Urinary bladder (tissue), 4 donors: Measurements from ENCODE around the gene LMO7. TPM values are rescaled to one million over a fixed set of nuclear protein-coding genes. Genes with fewer than 3 reads are reported as not detected.

Experiments
- DNase-seq: peaks from one replicate; pipeline ENCODE4 v3.0.0-alpha.2; 2015; ENCODE audit errors: extremely low spot score
- H3K27ac ChIP-seq: one replicate; pipeline ENCODE4 v1.5.1; 2013; ENCODE audit warnings: low read depth, mild to moderate bottlenecking, moderate library complexity
- H3K36me3 ChIP-seq: one replicate; pipeline ENCODE4 v1.6.1; 2013; ENCODE audit warnings: mild to moderate bottlenecking, moderate library complexity; ENCODE audit not compliant: insufficient read depth
- H3K4me1 ChIP-seq: one replicate; pipeline ENCODE4 v1.6.1; 2013; ENCODE audit warnings: mild to moderate bottlenecking, moderate library complexity; ENCODE audit not compliant: insufficient read depth
- H3K4me3 ChIP-seq: one replicate; pipeline ENCODE4 v1.5.1; 2013; ENCODE audit warnings: low read depth, low read length
- WGBS: extraction: QIAGEN DNeasy Blood & Tissue Kit; methylation state at CpG from one replicate; pipeline ENCODE4 v1.1.7; 2013; 5-methylcytosine and 5-hydroxymethylcytosine counted together
- polyA plus RNA-seq: library from polyadenylated mRNA; stranded (reverse); fragments of 200-250 nt; gene quantifications from one replicate; pipeline ENCODE4 v1.2.3, GENCODE V29; 2013
- total RNA-seq: library from RNA; depleted of rRNA; stranded (reverse); fragments of >200 nt; gene quantifications from one replicate; pipeline ENCODE4 v1.2.3, GENCODE V29; 2014
- donor health status: healthy with polysubstance abuse.
- donor health status: healthy.

Gene LMO7
- total and polyA plus RNA-seq, 2 donors = 6.8 to 79.7 TPM

DNA sequence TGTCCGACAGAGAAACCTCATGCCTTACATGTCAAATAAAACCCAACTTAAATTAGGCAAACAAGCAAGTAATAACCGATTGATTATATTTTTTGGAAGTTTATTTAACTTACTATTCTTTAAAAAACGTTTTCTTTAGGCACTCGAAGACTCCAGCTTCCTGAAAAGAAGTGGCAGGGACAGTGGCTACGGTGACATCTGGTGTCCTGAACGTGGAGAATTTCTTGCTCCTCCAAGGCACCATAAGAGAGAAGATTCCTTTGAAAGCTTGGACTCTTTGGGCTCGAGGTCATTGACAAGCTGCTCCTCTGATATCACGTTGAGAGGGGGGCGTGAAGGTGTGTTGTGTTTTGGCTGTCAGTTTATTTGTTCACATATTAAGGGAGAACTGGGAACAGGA lies 164.4 kb downstream of the LMO7 start:
- WGBS = 74% methylated on average over 9 of the region's 9 CpGs
- Histone ChIP-seq H3K4me1 (no peaks in the 10 kb centered on the region), H3K36me3 (peaks cover 3% of the 10 kb centered on the region), H3K27ac (no peak overlapping the region), H3K4me3 (no peak overlapping the region)
- no peak for DNase-seq

DNA sequence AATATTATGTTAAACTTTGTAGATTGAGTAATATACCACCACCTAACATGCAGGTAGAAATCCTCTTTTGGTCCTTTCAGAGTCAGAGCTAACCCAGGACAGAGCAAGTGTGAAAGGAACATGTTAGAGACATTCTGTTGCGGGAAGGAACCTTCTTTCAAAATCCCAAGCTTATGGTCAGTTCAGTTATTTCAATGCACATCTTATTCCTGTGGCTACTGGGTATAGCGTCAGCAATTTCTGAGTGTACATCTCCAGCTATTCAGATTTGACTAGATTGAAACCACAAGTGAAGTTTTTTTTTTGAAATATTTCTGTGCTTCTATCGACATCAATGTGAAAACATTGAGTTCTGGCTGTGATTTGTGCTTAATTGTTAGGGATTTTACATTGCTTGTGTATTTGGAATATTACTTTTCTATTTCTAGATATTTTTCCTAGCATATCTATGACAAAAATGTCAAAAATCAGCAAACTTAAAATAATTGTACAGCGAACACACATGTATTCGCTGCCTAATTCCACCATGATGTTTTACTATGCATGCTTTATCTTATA lies 165.3 kb downstream of the LMO7 start:
- Histone ChIP-seq H3K36me3 (peaks cover 3% of the 10 kb centered on the region), H3K4me3 (no peak overlapping the region), H3K4me1 (no peaks in the 10 kb centered on the region), H3K27ac (no peak overlapping the region)
- no peak for DNase-seq
- 98% methylated on average over 5 of the region's 5 CpGs for WGBS

DNA sequence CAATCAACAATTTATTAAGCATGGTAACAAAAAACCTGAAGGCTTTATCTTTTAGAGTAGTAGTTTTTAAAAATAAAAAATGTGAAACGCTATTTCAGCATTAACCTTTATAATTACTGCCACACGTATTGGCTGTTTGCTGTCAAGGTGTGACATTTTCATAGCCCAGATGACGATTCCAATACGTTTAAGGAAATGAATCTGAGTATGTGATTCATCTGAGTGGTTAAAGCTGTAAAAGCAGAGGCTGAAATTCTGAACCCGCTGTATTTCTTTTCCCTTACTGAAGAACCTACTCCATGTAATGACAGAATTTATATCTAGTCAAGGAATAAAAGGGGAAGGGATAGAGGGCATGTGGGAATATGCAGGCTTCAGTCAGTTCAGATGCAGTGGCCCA lies 166.0 kb downstream of the LMO7 start:
- Histone ChIP-seq H3K27ac (no peak overlapping the region), H3K4me3 (no peak overlapping the region), H3K4me1 (no peaks in the 10 kb centered on the region), H3K36me3 (peaks cover 3% of the 10 kb centered on the region)
- DNase-seq = no peak
- 82% methylated on average over 5 of the region's 5 CpGs for WGBS

DNA sequence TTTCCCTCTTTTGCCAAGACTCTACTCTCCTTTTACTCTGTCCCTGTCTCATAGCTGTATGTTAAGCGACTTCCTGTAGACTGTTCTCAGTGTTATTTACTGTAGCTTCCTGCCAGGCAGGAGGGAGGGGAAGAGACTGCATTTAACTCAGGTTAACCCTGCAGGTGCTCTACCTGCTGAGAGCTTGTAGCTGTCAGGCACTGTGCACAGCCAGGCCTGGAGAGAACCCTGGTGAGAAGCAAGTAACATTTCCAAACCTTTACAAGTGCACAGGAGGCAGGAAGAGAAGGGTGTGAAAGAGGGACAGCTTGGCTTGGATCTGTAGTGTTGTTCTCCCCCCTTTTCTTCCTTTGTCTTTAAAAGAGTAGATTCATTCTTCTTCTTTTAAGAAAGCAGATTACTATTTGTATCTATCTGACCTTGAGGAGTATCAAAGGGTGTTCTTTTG lies 167.1 kb downstream of the LMO7 start:
- H3K4me1 ChIP-seq = no peaks in the 10 kb centered on the region
- H3K27ac ChIP-seq = no peak overlapping the region
- 54% methylated on average over 1 of the region's 1 CpG for WGBS
- peak; percentile 4 for DNase-seq
- H3K4me3 ChIP-seq = no peak overlapping the region
- H3K36me3 ChIP-seq = peaks cover 3% of the 10 kb centered on the region

DNA sequence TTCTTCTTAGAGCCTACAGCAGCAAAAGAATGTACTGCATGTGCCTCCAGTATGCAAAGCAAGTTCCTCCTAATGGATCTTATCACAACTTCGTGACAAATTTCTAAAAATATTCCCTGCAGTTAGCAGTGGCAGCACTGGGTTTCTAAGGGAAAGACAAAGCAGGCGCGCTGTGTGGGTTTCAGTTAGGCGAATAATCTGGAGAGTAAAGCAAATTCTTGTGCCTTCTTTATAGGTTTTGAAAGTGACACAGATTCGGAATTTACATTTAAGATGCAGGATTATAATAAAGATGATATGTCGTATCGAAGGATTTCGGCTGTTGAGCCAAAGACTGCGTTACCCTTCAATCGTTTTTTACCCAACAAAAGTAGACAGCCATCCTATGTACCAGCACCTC lies 167.9 kb downstream of the LMO7 start:
- Histone ChIP-seq H3K36me3 (peaks cover 3% of the 10 kb centered on the region), H3K27ac (no peak overlapping the region), H3K4me3 (no peak overlapping the region), H3K4me1 (no peaks in the 10 kb centered on the region)
- DNase-seq = no peak
- WGBS = 73% methylated on average over 10 of the region's 10 CpGs

DNA sequence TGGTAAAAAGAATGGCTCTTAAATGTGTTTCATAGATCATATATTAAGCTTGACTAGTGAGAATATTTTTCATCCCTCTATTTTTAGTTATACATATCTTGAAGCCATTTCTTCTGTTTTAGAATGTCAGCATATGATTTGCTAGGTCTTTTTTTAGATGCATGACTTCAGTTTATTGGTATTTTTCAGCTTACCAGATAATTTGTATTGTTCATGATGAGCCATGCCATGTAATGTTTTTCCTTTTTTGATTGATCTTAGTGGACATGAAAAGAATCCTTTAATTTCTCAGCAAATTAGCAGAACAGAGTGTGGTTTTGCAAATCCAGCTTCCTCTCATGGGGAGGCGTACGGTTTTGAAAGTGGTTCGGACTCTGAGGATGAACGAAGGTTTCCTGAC lies 168.5 kb downstream of the LMO7 start:
- Histone ChIP-seq H3K36me3 (peaks cover 3% of the 10 kb centered on the region), H3K4me3 (no peak overlapping the region), H3K4me1 (no peaks in the 10 kb centered on the region), H3K27ac (no peak overlapping the region)
- 93% methylated on average over 4 of the region's 4 CpGs for WGBS
- DNase-seq = no peak

DNA sequence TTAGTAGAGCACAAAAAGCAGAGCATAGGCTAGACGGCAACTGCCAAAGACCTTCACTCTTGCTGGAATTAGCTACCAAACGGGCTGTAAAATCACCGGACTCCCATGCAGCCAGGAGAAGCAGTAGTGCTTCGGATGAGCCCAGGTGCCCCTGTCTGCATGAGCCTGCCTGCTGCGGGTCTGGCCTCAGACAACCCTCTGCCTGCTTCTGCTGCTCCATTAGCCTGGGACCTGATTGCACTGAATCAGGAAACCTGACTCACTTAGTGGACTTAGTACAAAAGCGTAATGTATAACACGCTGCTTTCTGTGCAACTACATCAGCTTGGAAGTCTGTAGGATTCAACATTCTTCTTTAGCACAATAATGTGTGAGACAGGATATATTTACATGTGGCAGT lies 170.0 kb downstream of the LMO7 start:
- peaks cover 3% of the 10 kb centered on the region for H3K36me3 ChIP-seq
- 91% methylated on average over 7 of the region's 7 CpGs for WGBS
- no peaks in the 10 kb centered on the region for H3K4me1 ChIP-seq
- DNase-seq = no peak
- H3K27ac ChIP-seq = no peak overlapping the region
- no peak overlapping the region for H3K4me3 ChIP-seq

DNA sequence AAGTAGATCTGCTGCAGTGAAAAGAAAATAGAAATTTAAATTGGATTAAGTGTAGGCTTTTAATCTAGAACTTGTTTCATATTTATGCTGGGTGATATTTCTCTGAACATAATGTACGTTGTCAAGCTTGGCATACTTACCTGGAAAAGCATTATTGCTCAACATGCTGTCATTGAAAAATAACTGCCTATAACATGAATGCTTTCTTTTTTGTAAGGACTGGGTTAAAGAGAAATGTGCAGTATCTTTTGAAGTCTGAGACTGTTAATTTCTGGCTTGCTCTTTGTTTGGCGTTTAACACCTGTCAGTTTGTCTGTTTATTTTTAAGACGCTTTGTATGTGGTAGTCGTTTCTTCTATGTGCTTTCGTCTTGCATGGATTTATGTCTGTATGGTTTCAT lies 175.2 kb downstream of the LMO7 start:
- Histone ChIP-seq H3K27ac (no peak overlapping the region), H3K4me1 (no peaks in the 10 kb centered on the region), H3K4me3 (no peak overlapping the region), H3K36me3 (no peaks in the 10 kb centered on the region)
- DNase-seq = no peak
- 83% methylated on average over 5 of the region's 5 CpGs for WGBS

DNA sequence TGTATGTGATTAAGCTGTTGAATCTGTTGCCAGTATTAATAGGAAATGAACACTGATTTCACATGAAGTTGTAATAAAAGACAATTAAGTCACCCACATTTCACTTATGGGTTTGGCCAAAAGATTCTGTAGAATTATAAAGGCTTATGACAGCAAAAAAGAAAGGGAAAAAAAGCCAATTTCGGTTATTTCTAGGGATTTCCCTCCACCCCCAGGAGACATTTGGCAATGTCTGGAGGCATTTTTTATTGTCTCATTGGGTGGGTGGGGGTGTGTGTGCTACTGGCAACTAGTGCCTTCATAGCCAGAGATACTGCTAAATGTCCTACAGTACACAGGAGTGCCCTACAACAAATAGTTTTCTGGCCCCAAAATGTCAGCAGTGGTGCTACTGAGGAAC lies 175.7 kb downstream of the LMO7 start:
- H3K36me3 ChIP-seq = no peaks in the 10 kb centered on the region
- WGBS = 86% methylated on average over 1 of the region's 1 CpG

DNA sequence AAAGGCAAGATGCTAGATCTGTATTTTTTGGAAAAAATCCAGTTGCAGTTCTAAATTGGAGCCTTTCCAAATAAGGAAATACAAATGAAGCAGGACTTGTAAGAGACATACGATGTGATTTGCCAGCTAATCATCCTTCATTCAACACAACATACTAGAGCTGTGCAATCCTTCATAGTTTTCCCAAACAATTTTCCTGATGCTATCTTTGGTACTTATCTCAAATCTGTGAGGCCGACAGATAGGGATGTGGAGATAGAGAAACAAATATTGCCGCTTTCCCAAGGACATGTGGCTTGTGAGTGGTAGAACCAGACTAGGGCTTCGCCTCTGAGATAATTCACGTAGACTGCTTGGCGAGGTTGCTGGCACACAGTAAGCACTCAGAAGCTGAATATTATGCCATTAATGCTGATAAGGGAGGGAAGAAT lies 176.6 kb downstream of the LMO7 start:
- no peak overlapping the region for H3K4me3 ChIP-seq
- no peak for DNase-seq
- H3K27ac ChIP-seq = no peak overlapping the region
- no peaks in the 10 kb centered on the region for H3K36me3 ChIP-seq
- 29% methylated on average over 6 of the region's 6 CpGs for WGBS
- H3K4me1 ChIP-seq = no peaks in the 10 kb centered on the region

More for the DNA sequence above, 175.7 kb downstream of the LMO7 start:
- Histone ChIP-seq H3K4me3 (no peak overlapping the region), H3K4me1 (no peaks in the 10 kb centered on the region), H3K27ac (no peak overlapping the region)
- DNase-seq = no peak

DNA sequence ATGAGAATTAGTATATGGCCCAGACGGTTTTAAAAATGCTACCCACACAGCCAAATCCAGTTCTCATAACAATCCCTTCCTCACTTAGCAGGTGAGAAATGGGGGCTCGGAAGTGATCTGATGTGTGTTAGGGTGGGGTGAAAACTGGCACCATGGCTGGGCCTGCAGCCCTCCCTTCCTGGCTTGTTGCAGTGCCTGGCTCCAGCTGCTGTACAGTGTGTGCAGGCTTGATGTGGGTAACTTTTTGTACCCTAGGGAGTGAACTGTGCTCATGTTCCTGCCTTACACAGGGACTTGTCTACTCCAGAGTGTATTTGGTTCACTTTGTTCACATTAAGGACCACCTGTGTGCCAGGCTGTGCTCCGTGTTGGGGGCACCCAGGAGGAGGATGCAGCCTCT lies 177.2 kb downstream of the LMO7 start:
- no peak overlapping the region for H3K4me3 ChIP-seq
- no peaks in the 10 kb centered on the region for H3K4me1 ChIP-seq
- WGBS = 75% methylated on average over 3 of the region's 3 CpGs
- no peak for DNase-seq
- H3K36me3 ChIP-seq = no peaks in the 10 kb centered on the region
- H3K27ac ChIP-seq = no peak overlapping the region

DNA sequence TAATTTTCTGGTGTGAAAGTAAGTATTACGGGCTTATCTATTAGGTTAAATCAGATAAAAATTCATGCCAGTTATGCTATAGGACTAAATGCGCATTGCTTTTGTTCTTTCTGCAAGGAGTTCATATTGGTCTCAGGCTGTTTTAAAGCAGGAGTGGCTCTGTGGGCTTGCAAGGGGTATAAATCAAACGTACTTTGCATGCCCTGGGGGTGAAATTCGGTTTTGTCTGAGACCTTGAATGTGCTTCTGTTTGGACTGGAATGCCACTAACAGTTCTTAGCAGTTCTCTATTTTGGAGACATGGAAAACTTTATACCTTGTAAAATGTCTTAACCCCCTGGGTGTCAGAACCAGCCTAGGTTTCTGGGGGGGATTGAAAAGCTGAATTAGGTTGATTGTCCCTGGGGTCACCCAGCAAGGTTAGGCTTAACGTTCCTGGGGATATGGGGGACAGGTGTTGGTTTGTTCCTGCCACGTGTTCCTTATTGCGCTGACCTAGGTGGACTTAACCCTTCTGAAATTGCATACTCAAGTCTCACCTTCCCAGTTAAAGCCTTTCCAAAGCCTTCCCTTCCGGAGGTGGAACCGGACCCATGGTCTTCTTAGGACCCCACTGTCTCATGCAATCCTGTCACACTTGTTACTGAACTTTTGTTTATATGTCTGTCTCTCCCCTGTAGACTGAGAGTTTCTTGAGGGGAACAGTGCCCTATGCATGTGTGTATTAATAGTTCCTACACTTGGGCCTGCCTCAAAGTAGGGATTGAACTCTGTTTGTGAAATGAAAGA lies 182.2 kb downstream of the LMO7 start:
- no peak for DNase-seq
- Histone ChIP-seq H3K27ac (no peak overlapping the region), H3K4me3 (no peak overlapping the region), H3K4me1 (no peaks in the 10 kb centered on the region), H3K36me3 (peaks cover 2% of the 10 kb centered on the region)
- 82% methylated on average over 9 of the region's 9 CpGs for whole genome bisulfite sequencing

DNA sequence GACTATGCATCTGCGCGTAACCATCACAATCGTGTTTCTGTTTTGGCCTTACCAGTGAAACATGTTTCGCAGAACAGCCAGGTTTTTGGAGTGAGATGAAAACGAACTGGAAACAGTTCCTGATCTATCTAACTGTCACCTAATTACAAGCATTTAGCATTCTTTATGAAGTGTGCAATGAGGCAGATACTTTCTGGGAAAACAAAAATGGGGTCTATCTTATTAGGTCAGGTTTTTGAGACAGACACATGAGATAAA lies 182.8 kb downstream of the LMO7 start:
- whole genome bisulfite sequencing = 96% methylated on average over 5 of the region's 5 CpGs
- H3K4me3 ChIP-seq = no peak overlapping the region
- DNase-seq = no peak
- no peaks in the 10 kb centered on the region for H3K4me1 ChIP-seq
- no peak overlapping the region for H3K27ac ChIP-seq
- H3K36me3 ChIP-seq = peaks cover 4% of the 10 kb centered on the region

DNA sequence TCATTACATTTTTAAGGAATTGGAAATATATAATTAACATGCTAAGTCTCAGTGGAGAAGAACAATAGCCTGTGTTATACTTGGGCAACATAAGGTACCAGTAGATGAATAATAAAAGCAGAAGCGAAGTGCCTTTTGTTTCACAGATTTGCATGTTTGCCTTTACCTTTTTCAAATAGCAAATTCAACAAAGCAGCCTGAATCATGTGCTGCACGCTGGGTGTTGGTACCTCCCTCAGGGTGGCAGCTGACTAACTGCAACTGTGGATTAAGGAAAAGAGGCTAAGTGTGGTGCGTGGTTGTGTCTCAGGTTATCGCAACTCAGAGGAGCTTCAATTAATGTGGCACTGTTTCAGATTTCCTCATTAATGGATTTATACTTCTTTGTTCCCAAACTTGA lies 189.0 kb downstream of the LMO7 start:
- H3K27ac ChIP-seq = no peak overlapping the region
- no peaks in the 10 kb centered on the region for H3K4me1 ChIP-seq
- H3K36me3 ChIP-seq = peaks cover 4% of the 10 kb centered on the region
- no peak for DNase-seq
- 95% methylated on average over 4 of the region's 4 CpGs for WGBS
- H3K4me3 ChIP-seq = no peak overlapping the region
